Glomerular endothelial cell (primary cell): ENCODE measurements around the gene MAGI2. TPM values are rescaled to one million over a fixed set of nuclear protein-coding genes. Genes with fewer than 3 reads are reported as not detected.
"Not testable (repeated sequence)": the region's sequence is repeated elsewhere in the genome, so short reads cannot be mapped to it uniquely, and the experiment has no call there.

Experiments used
- DNase-seq: peaks from one replicate; pipeline ENCODE4 v3.0.0-alpha.2; 2011; ENCODE audit warnings: low read depth, low spot score; ENCODE audit errors: extremely low read depth
- total RNA-seq: library from RNA; depleted of rRNA; stranded (reverse); fragments of >200 nt; gene quantifications from 2 replicates; pipeline ENCODE4 v1.2.3, GENCODE V29; 2015

MAGI2 gene
- total RNA-seq, 1 donor from 2014 or later, result 6.7 TPM

GRCh38 chr7:79452032-79452494 lies 1.4 kb downstream of the MAGI2 start:
- DNase-seq, result no peak

GRCh38 chr7:79451580-79451979 lies 1.9 kb downstream of the MAGI2 start:
- no peak for DNase-seq

GRCh38 chr7:79442766-79443165 lies 10.7 kb downstream of the MAGI2 start:
- DNase-seq, result not testable (repeated sequence)

GRCh38 chr7:79436378-79436777 lies 17.1 kb downstream of the MAGI2 start:
- DNase-seq, result no peak

GRCh38 chr7:79434867-79435266 lies 18.6 kb downstream of the MAGI2 start:
- DNase-seq, result no peak

GRCh38 chr7:79434098-79434497 lies 19.4 kb downstream of the MAGI2 start:
- no peak for DNase-seq

GRCh38 chr7:79430391-79430790 lies 23.1 kb downstream of the MAGI2 start:
- no peak for DNase-seq

GRCh38 chr7:79425665-79426064 lies 27.8 kb downstream of the MAGI2 start:
- DNase-seq, result no peak

- DNase-seq, result no peak
Measured at GRCh38 chr7:79421751-79422150, 31.7 kb downstream of the MAGI2 start.

GRCh38 chr7:79420464-79420863 lies 33.0 kb downstream of the MAGI2 start:
- DNase-seq, result no peak

GRCh38 chr7:79414910-79415309 lies 38.6 kb downstream of the MAGI2 start:
- no peak for DNase-seq

- no peak for DNase-seq
Measured at GRCh38 chr7:79412915-79413314, 40.6 kb downstream of the MAGI2 start.

GRCh38 chr7:79412438-79412837 lies 41.0 kb downstream of the MAGI2 start:
- no peak for DNase-seq

GRCh38 chr7:79410345-79410744 lies 43.1 kb downstream of the MAGI2 start:
- DNase-seq, result no peak

GRCh38 chr7:79407351-79407750 lies 46.1 kb downstream of the MAGI2 start:
- DNase-seq, result no peak

- DNase-seq, result no peak
Measured at GRCh38 chr7:79406371-79406770, 47.1 kb downstream of the MAGI2 start.

- DNase-seq, result no peak
Measured at GRCh38 chr7:79405368-79405767, 48.1 kb downstream of the MAGI2 start.

- no peak for DNase-seq
Measured at GRCh38 chr7:79403879-79404278, 49.6 kb downstream of the MAGI2 start.

- no peak for DNase-seq
Measured at GRCh38 chr7:79403451-79403850, 50.0 kb downstream of the MAGI2 start.

- no peak for DNase-seq
Measured at GRCh38 chr7:79401254-79401653, 52.2 kb downstream of the MAGI2 start.

- DNase-seq, result no peak
Measured at GRCh38 chr7:79400222-79400621, 53.2 kb downstream of the MAGI2 start.

GRCh38 chr7:79398138-79398749 lies 55.2 kb downstream of the MAGI2 start:
- DNase-seq, result peak; percentile 7
